ENCODE measurements around the gene FOXE3.

FOXE3 gene

GRCh38 chr1:47436304-47436978 is 20.4 kb downstream of the FOXE3 start:
- peak; percentile 93 for DNase-seq

GRCh38 chr1:47436979-47437446 is 20.9 kb downstream of the FOXE3 start:
- DNase-seq: no peak

GRCh38 chr1:47437447-47438164 is 21.5 kb downstream of the FOXE3 start, which contains the start of gene FOXD2:
TSS of gene FOXD2 (plus strand) at chr1:47438044. CDS start at chr1:47438136, 92 bp downstream.
- DNase-seq: peak; percentile 99

GRCh38 chr1:47438165-47439016 is 22.3 kb downstream of the FOXE3 start:
- peak; percentile 78 for DNase-seq

GRCh38 chr1:47439017-47439818 is 23.1 kb downstream of the FOXE3 start:
- no peak for DNase-seq

GRCh38 chr1:47439819-47440598 is 23.9 kb downstream of the FOXE3 start:
- DNase-seq: no peak

GRCh38 chr1:47440599-47441081 is 24.6 kb downstream of the FOXE3 start:
- no peak for DNase-seq

- no peak for DNase-seq
These were observed 25.5 kb downstream of the FOXE3 start for GRCh38 chr1:47441450-47442106.

- DNase-seq: no peak
These were observed 26.1 kb downstream of the FOXE3 start for GRCh38 chr1:47442202-47442601.

- no peak for DNase-seq
These were observed 26.9 kb downstream of the FOXE3 start for GRCh38 chr1:47442842-47443529.

GRCh38 chr1:47443530-47444296 is 27.6 kb downstream of the FOXE3 start:
- DNase-seq: no peak

GRCh38 chr1:47444297-47444561 is 28.1 kb downstream of the FOXE3 start:
- no peak for DNase-seq

- DNase-seq: peak; percentile 70
These were observed 28.7 kb downstream of the FOXE3 start for GRCh38 chr1:47444562-47445465.

- no peak for DNase-seq
These were observed 29.9 kb downstream of the FOXE3 start for GRCh38 chr1:47445823-47446550.

GRCh38 chr1:47448462-47449222 is 32.6 kb downstream of the FOXE3 start:
- no peak for DNase-seq

- no peak for DNase-seq
These were observed 33.9 kb downstream of the FOXE3 start for GRCh38 chr1:47449822-47450552.

All from activated CD8-positive, alpha-beta memory T cell treated with anti-CD3 and anti-CD28 coated beads for 24 hours (primary cell).